ENCODE measurements around the gene WNK2.

- no peak for TF ChIP-seq CTCF (IDR thresholded peaks at IDR 0.05; ENCODE audit: low read depth, low read length, poor library complexity, severe bottlenecking)
- no peak for TF ChIP-seq EZH2phosphoT487 (IDR thresholded peaks at IDR 0.05; ENCODE audit: borderline replicate concordance, low read length)
These were observed 6.2 kb downstream of the WNK2 start for GRCh38 chr9:93190133-93190525.

Measured in DOHH2 (cell line).